Hepatocyte (in vitro differentiated cells): ENCODE measurements around the gene NPTX1.

Source experiments
- CTCF ChIP-seq: fragments of 200-600 bp; sonication (generic); IDR thresholded peaks from 2 replicates; pipeline ENCODE4 v1.5.1; 2016; ENCODE audit warnings: antibody characterized with exemption, mild to moderate bottlenecking; ENCODE audit not compliant: poor library complexity
- EZH2 ChIP-seq: fragments of 200-600 bp; sonication (generic); IDR thresholded peaks from 2 replicates; pipeline ENCODE4 v1.6.1; 2016; ENCODE audit warnings: antibody characterized with exemption, mild to moderate bottlenecking, borderline replicate concordance
- EZH2phosphoT487 ChIP-seq: fragments of 200-600 bp; sonication (generic); IDR thresholded peaks from one replicate; pipeline ENCODE4 v1.6.1; 2018; ENCODE audit warnings: antibody characterized with exemption, mild to moderate bottlenecking, low read depth, moderate library complexity; ENCODE audit not compliant: unreplicated experiment, severe bottlenecking

GRCh38 chr17:80432350-80432955, 44.0 kb downstream of the NPTX1 start:
- TF ChIP-seq CTCF (no peak), EZH2 (no peak), EZH2phosphoT487 (no peak)
